ENCODE results near the gene TP53TG5. TPM values are rescaled to one million over a fixed set of nuclear protein-coding genes. Genes with fewer than 3 reads are reported as not detected.

The TP53TG5 gene
- total RNA-seq, 1 donor from 2014 or later = 0.80 TPM

DNA sequence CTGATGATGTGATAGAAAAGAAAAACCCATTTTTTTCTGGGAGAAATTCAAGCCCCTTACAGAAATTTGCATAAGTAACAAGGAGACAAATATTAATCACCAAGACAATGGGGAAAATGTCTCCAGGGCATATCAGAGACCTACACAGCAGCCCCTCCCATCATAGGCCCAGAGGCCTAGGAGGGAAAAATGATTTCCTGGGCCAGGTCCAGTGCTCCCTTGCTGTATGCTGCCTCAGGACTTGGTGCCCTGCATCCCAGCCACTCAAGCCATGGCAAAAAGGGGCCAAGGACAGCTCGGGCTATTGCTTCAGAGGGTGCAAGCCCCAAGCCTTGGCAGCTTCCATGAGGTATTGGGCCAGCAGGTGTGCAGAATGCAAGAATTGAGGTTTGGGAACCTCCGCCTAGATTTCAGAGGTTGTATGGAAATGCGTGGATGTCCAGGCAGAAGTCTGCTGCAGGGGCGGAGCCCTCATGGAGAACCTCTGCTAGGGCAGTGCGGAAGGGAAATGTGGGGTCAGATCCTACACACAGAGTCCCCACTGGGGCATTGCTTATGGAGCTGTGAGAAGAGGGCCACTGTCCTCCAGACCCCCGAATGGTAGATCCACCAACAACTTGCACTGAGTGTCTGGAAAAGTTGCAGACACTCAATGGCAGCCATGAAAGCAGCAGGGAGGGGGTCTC, 22.4 kb upstream of the TP53TG5 start:
- intact Hi-C loops (cut with micrococcal nuclease) = no loop called here

DNA sequence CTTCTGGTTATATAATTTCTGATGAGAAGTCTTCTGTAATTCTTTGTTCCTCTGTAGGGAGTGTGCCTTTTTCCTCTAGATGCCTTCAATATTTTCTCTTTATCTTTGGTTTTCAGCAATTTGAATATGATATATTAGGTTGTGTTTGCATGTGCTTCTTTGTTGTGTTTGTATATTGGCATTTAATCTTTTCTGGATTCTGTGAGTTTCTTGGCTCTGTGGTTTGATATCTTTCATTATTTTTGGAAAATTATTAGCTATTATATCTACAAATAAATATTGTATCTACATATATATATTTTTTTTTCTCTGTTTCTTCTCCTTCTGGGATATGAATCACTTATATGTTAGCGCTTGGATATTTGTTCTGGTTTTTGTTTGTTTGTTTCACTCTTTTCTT, 20.9 kb upstream of the TP53TG5 start:
- Histone ChIP-seq H3K9me3 (replicated peaks) (peaks cover 12% of the 10 kb centered on the region), H3K27ac (replicated peaks) (no peak overlapping the region), H3K36me3 (peaks cover 8% of the 10 kb centered on the region), H3K4me1 (no peaks in the 10 kb centered on the region), H3K27me3 (ENCODE audit: low read depth) (no peaks in the 10 kb centered on the region), H3K4me3 (no peak overlapping the region)
- intact Hi-C loops (cut with micrococcal nuclease) = no loop called here
- DNase-seq = no peak
- TF ChIP-seq, protein P1, sequence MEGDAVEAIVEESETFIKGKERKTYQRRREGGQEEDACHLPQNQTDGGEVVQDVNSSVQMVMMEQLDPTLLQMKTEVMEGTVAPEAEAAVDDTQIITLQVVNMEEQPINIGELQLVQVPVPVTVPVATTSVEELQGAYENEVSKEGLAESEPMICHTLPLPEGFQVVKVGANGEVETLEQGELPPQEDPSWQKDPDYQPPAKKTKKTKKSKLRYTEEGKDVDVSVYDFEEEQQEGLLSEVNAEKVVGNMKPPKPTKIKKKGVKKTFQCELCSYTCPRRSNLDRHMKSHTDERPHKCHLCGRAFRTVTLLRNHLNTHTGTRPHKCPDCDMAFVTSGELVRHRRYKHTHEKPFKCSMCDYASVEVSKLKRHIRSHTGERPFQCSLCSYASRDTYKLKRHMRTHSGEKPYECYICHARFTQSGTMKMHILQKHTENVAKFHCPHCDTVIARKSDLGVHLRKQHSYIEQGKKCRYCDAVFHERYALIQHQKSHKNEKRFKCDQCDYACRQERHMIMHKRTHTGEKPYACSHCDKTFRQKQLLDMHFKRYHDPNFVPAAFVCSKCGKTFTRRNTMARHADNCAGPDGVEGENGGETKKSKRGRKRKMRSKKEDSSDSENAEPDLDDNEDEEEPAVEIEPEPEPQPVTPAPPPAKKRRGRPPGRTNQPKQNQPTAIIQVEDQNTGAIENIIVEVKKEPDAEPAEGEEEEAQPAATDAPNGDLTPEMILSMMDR (IDR thresholded peaks at IDR 0.05; ENCODE audit: borderline replicate concordance) = no peak

More for the DNA sequence above, 22.4 kb upstream of the TP53TG5 start:
- Histone ChIP-seq H3K27ac (replicated peaks) (no peak overlapping the region), H3K4me1 (peaks cover 3% of the 10 kb centered on the region), H3K27me3 (ENCODE audit: low read depth) (no peaks in the 10 kb centered on the region), H3K9me3 (replicated peaks) (peaks cover 12% of the 10 kb centered on the region), H3K4me3 (no peak overlapping the region), H3K36me3 (peaks cover 8% of the 10 kb centered on the region)
- TF ChIP-seq, protein P1 (IDR thresholded peaks at IDR 0.05; ENCODE audit: borderline replicate concordance) = no peak
- DNase-seq = no peak

DNA sequence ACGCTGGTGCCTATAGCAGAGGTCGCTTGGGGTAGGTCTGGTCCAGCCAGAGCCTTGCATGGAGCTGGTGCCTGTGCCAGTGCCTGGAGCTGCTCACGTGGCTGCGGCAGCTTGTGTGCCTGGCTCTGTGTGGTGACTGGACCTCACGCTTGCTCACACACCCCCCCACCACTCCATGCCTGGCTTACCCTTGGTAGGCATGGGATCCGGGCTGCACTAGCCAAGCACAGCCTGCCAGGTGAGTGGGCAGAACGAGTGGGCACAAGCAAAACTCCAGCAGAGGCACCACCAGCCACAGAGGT, 16.9 kb upstream of the TP53TG5 start:
- no peaks in the 10 kb centered on the region for H3K27me3 ChIP-seq (ENCODE audit: low read depth)
- H3K4me3 ChIP-seq = no peak overlapping the region
- DNase-seq = no peak
- intact Hi-C loops (cut with micrococcal nuclease) = no loop called here
- no peaks in the 10 kb centered on the region for H3K4me1 ChIP-seq
- no peaks in the 10 kb centered on the region for H3K9me3 ChIP-seq (replicated peaks)
- H3K36me3 ChIP-seq = no peaks in the 10 kb centered on the region
- no peak overlapping the region for H3K27ac ChIP-seq (replicated peaks)
- TF ChIP-seq, protein P1 (IDR thresholded peaks at IDR 0.05; ENCODE audit: borderline replicate concordance) = no peak

DNA sequence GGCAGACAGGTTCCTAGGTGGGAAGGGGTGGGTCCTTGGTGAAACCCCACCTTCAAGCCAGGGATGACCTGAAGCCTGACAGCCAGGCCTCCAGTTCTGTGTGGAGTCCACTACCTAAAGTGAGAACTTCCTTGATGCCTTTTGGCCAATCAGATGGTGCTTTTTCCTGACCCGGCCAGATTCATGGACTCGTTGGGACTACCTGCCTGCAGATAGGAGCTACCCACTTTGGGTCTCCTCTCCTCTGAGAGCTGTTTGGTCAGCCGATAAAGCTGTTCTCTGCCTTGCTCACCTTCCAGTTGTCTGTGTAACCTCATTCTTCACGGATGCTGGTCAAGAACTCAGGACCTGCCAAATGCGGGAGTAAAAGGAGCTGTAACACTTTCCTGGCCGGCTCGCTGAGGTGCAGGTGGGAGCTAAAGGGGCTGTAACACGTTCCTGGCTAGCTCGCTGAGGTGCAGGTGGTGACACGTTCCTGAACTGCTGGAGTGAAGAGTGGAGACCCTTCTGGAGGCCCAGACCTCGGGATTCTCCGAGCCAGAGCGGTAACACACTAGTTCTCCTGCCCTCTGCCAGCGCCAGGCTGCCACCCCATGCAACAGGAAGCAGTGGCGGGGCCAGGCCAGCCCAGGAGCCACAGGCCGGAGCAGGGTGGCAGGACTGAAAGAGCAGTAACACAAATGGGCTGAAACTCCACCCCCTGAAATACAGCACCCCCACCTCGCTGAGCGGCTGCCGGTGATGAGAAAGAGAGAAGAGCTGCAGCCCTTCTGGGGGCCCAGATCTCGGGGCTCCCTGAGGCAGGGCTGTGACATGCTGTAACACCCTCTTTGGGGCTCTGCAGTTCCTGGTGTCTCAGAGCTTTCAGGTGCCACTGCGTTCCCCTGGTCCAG, 16.3 kb upstream of the TP53TG5 start:
- no peaks in the 10 kb centered on the region for H3K4me1 ChIP-seq
- H3K27ac ChIP-seq (replicated peaks) = no peak overlapping the region
- TF ChIP-seq, protein P1 (IDR thresholded peaks at IDR 0.05; ENCODE audit: borderline replicate concordance) = no peak
- no peaks in the 10 kb centered on the region for H3K9me3 ChIP-seq (replicated peaks)
- no peak overlapping the region for H3K4me3 ChIP-seq
- no peaks in the 10 kb centered on the region for H3K36me3 ChIP-seq
- no peaks in the 10 kb centered on the region for H3K27me3 ChIP-seq (ENCODE audit: low read depth)
- intact Hi-C loops (cut with micrococcal nuclease) = no loop called here
- DNase-seq = no peak

DNA sequence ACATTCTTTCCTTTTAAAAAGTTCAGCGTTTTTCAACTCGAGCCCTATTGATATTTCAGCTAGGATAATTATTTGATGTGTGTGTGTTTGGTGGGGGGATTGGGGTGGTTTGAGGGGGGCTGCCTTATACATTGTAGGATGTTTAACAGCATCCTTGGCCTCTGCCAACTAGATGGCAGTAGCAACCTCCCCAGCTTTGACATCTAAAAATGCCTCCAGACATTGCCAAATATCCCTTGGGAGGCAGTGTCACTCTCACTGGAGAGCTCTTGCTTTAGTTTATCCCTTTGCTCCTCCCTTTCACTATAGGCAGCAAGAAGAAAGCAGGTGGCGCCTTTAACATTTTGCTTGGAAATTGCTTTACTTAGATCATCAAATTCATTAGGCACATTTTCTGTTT, 14.6 kb upstream of the TP53TG5 start:
- H3K27me3 ChIP-seq (ENCODE audit: low read depth) = no peaks in the 10 kb centered on the region
- TF ChIP-seq, protein P1 (IDR thresholded peaks at IDR 0.05; ENCODE audit: borderline replicate concordance) = peak; percentile 37
- H3K4me1 ChIP-seq = no peaks in the 10 kb centered on the region
- intact Hi-C loops (cut with micrococcal nuclease) = no loop called here
- no peaks in the 10 kb centered on the region for H3K9me3 ChIP-seq (replicated peaks)
- H3K4me3 ChIP-seq = no peak overlapping the region
- no peak for DNase-seq
- H3K36me3 ChIP-seq = no peaks in the 10 kb centered on the region
- H3K27ac ChIP-seq (replicated peaks) = no peak overlapping the region

Data from left ventricle myocardium inferior (tissue), 1 donor.